Esophagus squamous epithelium (tissue), 5 donors: Measurements from ENCODE around the gene SH3TC1. TPM values are rescaled to one million over a fixed set of nuclear protein-coding genes. Genes with fewer than 3 reads are reported as not detected.

ENCODE experiments used
- DNase-seq: peaks from one replicate; lab custom pipeline; 2025; lab: John Stamatoyannopoulos, UW
- H3K27ac ChIP-seq, 4 donors: fragments of 200-600 bp; sonication (generic); one replicate each; pipeline ENCODE4 v1.5.1; 2016 to 2019; ENCODE audit warnings: mild to moderate bottlenecking in 1 of 4
- H3K27me3 ChIP-seq, 4 donors: fragments of 200-600 bp; sonication (generic); 1 replicate in 3 of 4; 2 replicates in 1 of 4; pipeline versions ENCODE4 v1.5.1 to v1.6.0; 2017 to 2021; ENCODE audit warnings: antibody characterized with exemption in 1 of 4
- H3K36me3 ChIP-seq, 3 donors: fragments of 200-600 bp; sonication (generic); one replicate each; pipeline ENCODE4 v1.5.1; 2016 to 2019
- H3K4me1 ChIP-seq, 3 donors: fragments of 200-600 bp; sonication (generic); one replicate each; pipeline ENCODE4 v1.5.1; 2017 to 2019
- H3K4me3 ChIP-seq, 4 donors: fragments of 200-600 bp; sonication (generic); 1 replicate in 3 of 4; 2 replicates in 1 of 4; pipeline ENCODE4 v1.5.1; 2016 to 2019; ENCODE audit warnings: mild to moderate bottlenecking in 2 of 4, moderate library complexity in 1 of 4
- H3K9me3 ChIP-seq, 3 donors: fragments of 200-600 bp; sonication (generic); one replicate each; pipeline ENCODE4 v1.5.1; 2016 to 2019
- CTCF ChIP-seq, 6 experiments: fragments of 450-650 bp in 4 of 6; fragments of 200-600 bp in 2 of 6; sonication (generic) in 2 of 6; IDR thresholded peaks; one replicate each; pipeline ENCODE4 v1.5.1; 2016 to 2019; ENCODE audit warnings: antibody characterized with exemption in 6 of 6, mild to moderate bottlenecking in 4 of 6, moderate library complexity in 4 of 6
- POLR2A ChIP-seq, 4 donors: fragments of 450-650 bp; IDR thresholded peaks; one replicate each; pipeline ENCODE4 v1.6.1; 2017; ENCODE audit warnings: antibody characterized with exemption in 4 of 4, mild to moderate bottlenecking in 4 of 4, moderate library complexity in 3 of 4
- WGBS, 2 donors: methylation state at CpG; one replicate each; pipeline ENCODE4 v1.1.5; 2018; 5-methylcytosine and 5-hydroxymethylcytosine counted together
- intact Hi-C: fragments of 100-400 bp; cut with DNase I; formaldehyde crosslinking; loops from one replicate; pipeline ENCODE4 v1.15.0; 2022
- total RNA-seq, 4 donors: library from RNA; depleted of rRNA; stranded (reverse); fragments of >200 nt; gene quantifications; one replicate each; pipeline ENCODE4 v1.1.0, GENCODE V29; 2016
- donor health status: DM: yes; HTN: yes; CAD: no.

Gene SH3TC1
- total RNA-seq, 4 donors from 2014 or later: 24.6 to 31.2 (median 27.1) TPM

DNA sequence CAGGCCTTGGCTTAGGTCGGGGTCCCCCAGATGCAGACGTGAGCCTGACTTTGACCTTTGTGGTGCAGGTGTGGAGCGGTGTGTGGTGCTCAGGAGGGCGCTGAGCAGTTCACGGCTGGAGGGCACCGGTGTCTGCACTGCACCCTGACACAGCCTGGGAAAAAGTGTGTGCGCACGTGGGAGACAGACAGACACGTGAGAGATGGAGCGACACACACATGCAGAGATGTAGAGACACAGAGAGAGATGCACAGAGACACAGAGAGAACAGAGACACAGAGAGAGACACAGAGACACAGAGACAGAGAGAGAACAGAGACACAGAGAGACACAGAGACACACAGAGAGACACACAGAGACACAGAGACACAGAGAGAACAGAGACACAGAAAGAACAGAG is 64.3 kb downstream of the SH3TC1 start:
- 77 to 84% methylated on average over 4 to 10 of the region's 10 CpGs for WGBS, 2 donors
- H3K27ac ChIP-seq: no peak overlapping the region
- TF ChIP-seq POLR2A (IDR thresholded peaks at IDR 0.05): no peak
- TF ChIP-seq CTCF (IDR thresholded peaks at IDR 0.05): no peak

GRCh38 chr4:8264106-8264505 is 65.0 kb downstream of the SH3TC1 start:
- Histone ChIP-seq H3K4me3 (no peak overlapping the region), H3K27me3 (peaks cover 0 to 15% (median under 1%) of the 10 kb centered on the region in 4 donors), H3K27ac (no peak overlapping the region), H3K36me3 (no peaks in the 10 kb centered on the region), H3K9me3 (no peaks in the 10 kb centered on the region), H3K4me1 (peaks cover 7 to 29% (median 11%) of the 10 kb centered on the region in 3 donors)
- intact Hi-C loops: no loop called here
- no peak for DNase-seq
- WGBS, 2 donors: 82 to 84% methylated on average over 14 of the region's 14 CpGs
- no peak for TF ChIP-seq POLR2A (IDR thresholded peaks at IDR 0.05)
- TF ChIP-seq CTCF (IDR thresholded peaks at IDR 0.05): no peak

More for the DNA sequence above, 64.3 kb downstream of the SH3TC1 start:
- H3K9me3 ChIP-seq: no peaks in the 10 kb centered on the region
- peaks cover 0 to 8% (median 0%) of the 10 kb centered on the region in 4 donors for H3K27me3 ChIP-seq
- H3K36me3 ChIP-seq: no peaks in the 10 kb centered on the region
- intact Hi-C loops: no loop called here
- peaks cover 6 to 27% (median 11%) of the 10 kb centered on the region in 3 donors for H3K4me1 ChIP-seq
- H3K4me3 ChIP-seq: no peak overlapping the region
- DNase-seq: no peak

DNA sequence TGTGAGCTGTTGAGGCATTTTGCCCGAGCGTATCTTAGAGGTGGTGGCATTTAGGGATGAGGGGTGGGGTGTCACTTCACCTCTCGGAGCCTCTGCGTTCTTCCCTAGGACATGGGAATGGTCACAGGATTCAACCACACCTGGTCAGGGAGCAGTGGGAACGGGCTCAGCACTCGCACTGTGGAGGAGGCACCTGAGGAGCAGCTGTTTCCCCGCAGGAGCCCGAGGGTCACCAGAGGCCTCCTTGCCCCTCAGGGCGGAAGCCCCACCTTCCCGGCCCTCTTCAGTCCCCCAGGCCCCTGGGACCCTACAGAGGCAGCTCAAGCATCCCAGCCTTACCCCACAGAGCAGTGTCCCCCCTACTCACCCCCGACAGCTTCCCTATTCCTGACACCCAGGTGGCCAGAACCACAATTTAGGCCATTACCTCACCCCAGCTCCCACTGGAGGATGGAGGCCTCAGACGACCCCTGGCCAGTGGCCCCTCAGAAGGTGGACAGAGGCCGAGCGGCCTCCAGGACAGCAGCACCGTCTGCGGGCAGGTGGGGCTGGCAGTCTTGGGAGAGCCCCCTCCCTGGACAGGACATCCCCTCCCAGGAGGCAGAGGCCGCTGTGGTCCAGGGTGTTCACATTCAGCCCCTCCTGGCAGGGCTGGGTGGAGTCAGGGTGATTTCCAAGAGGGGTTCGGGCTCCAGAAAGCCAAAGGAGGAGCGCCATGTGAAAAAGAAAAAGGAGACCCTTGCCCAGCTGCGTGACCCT is 66.3 kb downstream of the SH3TC1 start:
- DNase-seq: no peak
- intact Hi-C loops: no loop called here
- Histone ChIP-seq H3K4me3 (no peak overlapping the region), H3K27me3 (peaks cover 0 to 27% (median 5%) of the 10 kb centered on the region in 4 donors), H3K4me1 (peaks cover 18 to 34% (median 19%) of the 10 kb centered on the region in 3 donors), H3K36me3 (no peaks in the 10 kb centered on the region), H3K9me3 (no peaks in the 10 kb centered on the region), H3K27ac (no peak overlapping the region)
- TF ChIP-seq POLR2A (IDR thresholded peaks at IDR 0.05) (no peak), CTCF (IDR thresholded peaks at IDR 0.05) (no peak)
- 77 to 83% methylated on average over 8 to 13 of the region's 20 CpGs for WGBS, 2 donors

- no peaks in the 10 kb centered on the region for H3K36me3 ChIP-seq
- no peak for TF ChIP-seq POLR2A (IDR thresholded peaks at IDR 0.05)
- no peak for TF ChIP-seq CTCF (IDR thresholded peaks at IDR 0.05)
- H3K4me1 ChIP-seq: peaks cover 14 to 34% (median 17%) of the 10 kb centered on the region in 3 donors
- no peak overlapping the region for H3K4me3 ChIP-seq
- intact Hi-C loops: no loop called here
- H3K27ac ChIP-seq: no peak overlapping the region
- H3K9me3 ChIP-seq: no peaks in the 10 kb centered on the region
- no peak for DNase-seq
- 90 to 91% methylated on average over 6 of the region's 6 CpGs for WGBS, 2 donors
- H3K27me3 ChIP-seq: peaks cover 0 to 35% (median 8%) of the 10 kb centered on the region in 4 donors
Observed at GRCh38 chr4:8266088-8266487, 67.0 kb downstream of the SH3TC1 start.

DNA sequence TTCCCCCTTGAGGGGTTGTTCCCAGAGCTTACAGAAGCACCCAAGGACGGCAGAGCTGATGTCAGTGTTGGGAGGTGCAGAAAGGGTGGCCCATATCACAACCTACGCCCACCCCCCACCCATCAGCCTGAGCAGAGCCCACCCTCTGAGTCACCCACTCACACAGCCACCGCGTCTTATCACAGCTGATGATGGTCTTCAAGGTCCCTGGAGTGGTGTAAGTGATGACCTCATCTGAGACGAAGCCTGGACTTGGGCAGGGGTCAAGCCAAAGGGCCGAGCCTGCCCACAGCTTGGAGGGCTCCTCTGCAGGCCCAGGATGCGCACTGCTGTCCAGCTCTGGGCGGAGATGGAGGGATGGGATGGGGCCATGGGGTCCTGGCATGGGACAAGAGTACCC is 67.4 kb downstream of the SH3TC1 start:
- intact Hi-C loops: no loop called here
- H3K27ac ChIP-seq: peak overlapping the region in 2 of 4 donors; percentile 11 to 13

More for the DNA sequence above, 67.4 kb downstream of the SH3TC1 start:
- no peaks in the 10 kb centered on the region for H3K36me3 ChIP-seq
- H3K27me3 ChIP-seq: peaks cover 0 to 39% (median 8%) of the 10 kb centered on the region in 4 donors
- H3K4me3 ChIP-seq: no peak overlapping the region
- peaks cover 13 to 34% (median 17%) of the 10 kb centered on the region in 3 donors for H3K4me1 ChIP-seq
- no peak for DNase-seq
- TF ChIP-seq POLR2A (IDR thresholded peaks at IDR 0.05) (no peak), CTCF (IDR thresholded peaks at IDR 0.05) (no peak)
- WGBS, 2 donors: 63 to 67% methylated on average over 2 to 3 of the region's 8 CpGs
- H3K9me3 ChIP-seq: no peaks in the 10 kb centered on the region
